Gastroesophageal sphincter (tissue), 4 donors: Measurements from ENCODE around the gene DACT2. TPM values are rescaled to one million over a fixed set of nuclear protein-coding genes. Genes with fewer than 3 reads are reported as not detected.

Experiments used
- ATAC-seq: fragments of 150-250 bp; one replicate; pipeline ENCODE4 v1.9.1; 2016; ENCODE audit warnings: mild to moderate bottlenecking, moderate library complexity
- H3K27ac ChIP-seq, 4 donors: fragments of 200-600 bp; sonication (generic) in 3 of 4; 1 replicate in 3 of 4; 2 replicates in 1 of 4; pipeline ENCODE4 v1.5.1; 2016 to 2019
- H3K27me3 ChIP-seq: fragments of 200-600 bp; sonication (generic); one replicate; pipeline ENCODE4 v1.5.1; 2019
- H3K36me3 ChIP-seq, 2 donors: fragments of 200-600 bp; sonication (generic); one replicate each; pipeline ENCODE4 v1.5.1; 2019; ENCODE audit warnings: control low read depth in 1 of 2
- H3K4me1 ChIP-seq, 3 donors: fragments of 200-600 bp; sonication (generic); 1 replicate in 2 of 3; 2 replicates in 1 of 3; pipeline ENCODE4 v1.5.1; 2016 to 2019; ENCODE audit warnings: control low read depth in 2 of 3
- H3K4me3 ChIP-seq, 2 donors: fragments of 200-600 bp; sonication (generic); one replicate each; pipeline ENCODE4 v1.5.1; 2019; ENCODE audit warnings: mild to moderate bottlenecking in 1 of 2, moderate library complexity in 1 of 2
- H3K9me3 ChIP-seq, 3 donors: fragments of 200-600 bp; sonication (generic); one replicate each; pipeline ENCODE4 v1.5.1; 2017 to 2019; ENCODE audit warnings: control low read depth in 2 of 3
- CTCF ChIP-seq, 4 experiments: fragments of 200-600 bp in 2 of 4; fragments of 450-650 bp in 2 of 4; sonication (generic) in 1 of 4; IDR thresholded peaks; one replicate each; pipeline ENCODE4 v1.5.1; 2017 to 2019; ENCODE audit warnings: antibody characterized with exemption in 4 of 4, mild to moderate bottlenecking in 2 of 4, moderate library complexity in 2 of 4
- EP300 ChIP-seq: sonication (generic); formaldehyde crosslinking; IDR thresholded peaks from one replicate; pipeline ENCODE4 v1.6.1; 2017; ENCODE audit warnings: antibody characterized with exemption, mild to moderate bottlenecking
- POLR2A ChIP-seq, 2 donors: fragments of 450-650 bp; IDR thresholded peaks; one replicate each; pipeline ENCODE4 v1.6.1; 2017; ENCODE audit warnings: antibody characterized with exemption in 2 of 2, mild to moderate bottlenecking in 2 of 2, moderate library complexity in 1 of 2
- POLR2AphosphoS5 ChIP-seq: sonication (generic); formaldehyde crosslinking; IDR thresholded peaks from one replicate; pipeline ENCODE4 v1.6.1; 2017; ENCODE audit warnings: antibody characterized with exemption
- WGBS, 2 donors: methylation state at CpG; one replicate each; pipeline ENCODE4 v1.1.5; 2018; ENCODE audit warnings: low coverage in 1 of 2; 5-methylcytosine and 5-hydroxymethylcytosine counted together
- total RNA-seq, 4 donors: library from RNA; depleted of rRNA; stranded (reverse); fragments of >200 nt; gene quantifications; one replicate each; pipeline ENCODE4 v1.1.0, GENCODE V29; 2016

Gene DACT2
- total RNA-seq, 4 donors from 2014 or later: 0.54 to 4.3 (median 1.5) TPM

- H3K36me3 ChIP-seq: no peaks in the 10 kb centered on the region
- TF ChIP-seq EP300 (no peak), POLR2A (IDR thresholded peaks at IDR 0.05) (no peak), CTCF (IDR thresholded peaks at IDR 0.05) (no peak), POLR2AphosphoS5 (no peak)
- no peak overlapping the region for H3K4me3 ChIP-seq
- no peaks in the 10 kb centered on the region for H3K9me3 ChIP-seq
- WGBS, 2 donors: 58 to 75% methylated on average over 2 to 12 of the region's 21 CpGs
- no peak overlapping the region for H3K27ac ChIP-seq
- ATAC-seq: no peak
- no peaks in the 10 kb centered on the region for H3K4me1 ChIP-seq
- H3K27me3 ChIP-seq: peaks cover 56% of the 10 kb centered on the region
These were observed 39.3 kb downstream of the DACT2 start for GRCh38 chr6:168280020-168280898.

GRCh38 chr6:168279403-168279935, 40.1 kb downstream of the DACT2 start:
- TF ChIP-seq POLR2AphosphoS5 (no peak), POLR2A (IDR thresholded peaks at IDR 0.05) (no peak), EP300 (no peak), CTCF (IDR thresholded peaks at IDR 0.05) (no peak)
- no peaks in the 10 kb centered on the region for H3K36me3 ChIP-seq
- ATAC-seq: no peak
- H3K27me3 ChIP-seq: peaks cover 63% of the 10 kb centered on the region
- H3K4me1 ChIP-seq: no peaks in the 10 kb centered on the region
- H3K27ac ChIP-seq: no peak overlapping the region
- WGBS, 2 donors: 49 to 93% methylated on average over 3 of the region's 21 CpGs
- no peak overlapping the region for H3K4me3 ChIP-seq
- H3K9me3 ChIP-seq: no peaks in the 10 kb centered on the region

- ATAC-seq: no peak
- WGBS, 2 donors: 95% methylated on average over 4 of the region's 15 CpGs; no CpG with 5 or more reads in 1 of the 2 donors
- Histone ChIP-seq H3K4me3 (no peak overlapping the region), H3K36me3 (no peaks in the 10 kb centered on the region), H3K9me3 (no peaks in the 10 kb centered on the region), H3K4me1 (no peaks in the 10 kb centered on the region), H3K27me3 (peaks cover 69% of the 10 kb centered on the region), H3K27ac (no peak overlapping the region)
- TF ChIP-seq EP300 (no peak), CTCF (IDR thresholded peaks at IDR 0.05) (no peak), POLR2AphosphoS5 (no peak), POLR2A (IDR thresholded peaks at IDR 0.05) (no peak)
These were observed 40.7 kb downstream of the DACT2 start for GRCh38 chr6:168278904-168279303.

GRCh38 chr6:168277274-168277669, 42.3 kb downstream of the DACT2 start:
- no peaks in the 10 kb centered on the region for H3K4me1 ChIP-seq
- no peaks in the 10 kb centered on the region for H3K36me3 ChIP-seq
- TF ChIP-seq POLR2A (IDR thresholded peaks at IDR 0.05): no peak
- peaks cover 74% of the 10 kb centered on the region for H3K27me3 ChIP-seq
- no peak for ATAC-seq
- no peak overlapping the region for H3K4me3 ChIP-seq
- H3K27ac ChIP-seq: no peak overlapping the region
- no peaks in the 10 kb centered on the region for H3K9me3 ChIP-seq
- WGBS, 2 donors: 70% methylated on average over 2 of the region's 14 CpGs; no CpG with 5 or more reads in 1 of the 2 donors

- no peaks in the 10 kb centered on the region for H3K4me1 ChIP-seq
- no peak for ATAC-seq
- TF ChIP-seq POLR2AphosphoS5 (no peak), CTCF (IDR thresholded peaks at IDR 0.05) (no peak), EP300 (no peak), POLR2A (IDR thresholded peaks at IDR 0.05) (no peak)
- H3K27me3 ChIP-seq: peaks cover 75% of the 10 kb centered on the region
- WGBS, 2 donors: 75 to 92% methylated on average over 9 to 18 of the region's 32 CpGs
- no peak overlapping the region for H3K4me3 ChIP-seq
- no peak overlapping the region for H3K27ac ChIP-seq
- no peaks in the 10 kb centered on the region for H3K36me3 ChIP-seq
- H3K9me3 ChIP-seq: no peaks in the 10 kb centered on the region
These were observed 42.9 kb downstream of the DACT2 start for GRCh38 chr6:168276576-168277273.
